ENCODE data around the gene ZNF789. TPM values are rescaled to one million over a fixed set of nuclear protein-coding genes. Genes with fewer than 3 reads are reported as not detected.

ZNF789 gene
- total and polyA plus RNA-seq, 9 of the 15 experiments (the other 6 are each of a cell fraction or from before 2014, with no cell fraction given): 6.1 to 57.0 (median 24.8) TPM

GRCh38 chr7:99490878-99491277 lies 18.2 kb downstream of the ZNF789 start (continued):
- TF ChIP-seq MGA (IDR thresholded peaks at IDR 0.05) (peak; percentile 31; the same call in 1 of the 2 replicates), L3MBTL2 (IDR thresholded peaks at IDR 0.05) (peak; percentile 62)

All from K562 (cell line).